Fibroblast of skin of scalp (primary cell): ENCODE measurements around the gene RPS17. TPM values are rescaled to one million over a fixed set of nuclear protein-coding genes. Genes with fewer than 3 reads are reported as not detected.

ENCODE experiments used
- DNase-seq: peaks from one replicate; pipeline ENCODE4 v3.0.0-alpha.2; 2013
- polyA plus RNA-seq, 2 experiments: library from polyadenylated mRNA; unstranded; fragments of 120-200 nt; gene quantifications; one replicate each; pipeline ENCODE4 v1.2.1, GENCODE V29; 2013; ENCODE audit not compliant: insufficient read length in 2 of 2

Gene RPS17
- polyA plus RNA-seq (2013, experiment 1 of 2; ENCODE audit: insufficient read length), result 2,480 TPM
- 2,260 TPM for polyA plus RNA-seq (2013, experiment 2 of 2; ENCODE audit: insufficient read length)

DNA sequence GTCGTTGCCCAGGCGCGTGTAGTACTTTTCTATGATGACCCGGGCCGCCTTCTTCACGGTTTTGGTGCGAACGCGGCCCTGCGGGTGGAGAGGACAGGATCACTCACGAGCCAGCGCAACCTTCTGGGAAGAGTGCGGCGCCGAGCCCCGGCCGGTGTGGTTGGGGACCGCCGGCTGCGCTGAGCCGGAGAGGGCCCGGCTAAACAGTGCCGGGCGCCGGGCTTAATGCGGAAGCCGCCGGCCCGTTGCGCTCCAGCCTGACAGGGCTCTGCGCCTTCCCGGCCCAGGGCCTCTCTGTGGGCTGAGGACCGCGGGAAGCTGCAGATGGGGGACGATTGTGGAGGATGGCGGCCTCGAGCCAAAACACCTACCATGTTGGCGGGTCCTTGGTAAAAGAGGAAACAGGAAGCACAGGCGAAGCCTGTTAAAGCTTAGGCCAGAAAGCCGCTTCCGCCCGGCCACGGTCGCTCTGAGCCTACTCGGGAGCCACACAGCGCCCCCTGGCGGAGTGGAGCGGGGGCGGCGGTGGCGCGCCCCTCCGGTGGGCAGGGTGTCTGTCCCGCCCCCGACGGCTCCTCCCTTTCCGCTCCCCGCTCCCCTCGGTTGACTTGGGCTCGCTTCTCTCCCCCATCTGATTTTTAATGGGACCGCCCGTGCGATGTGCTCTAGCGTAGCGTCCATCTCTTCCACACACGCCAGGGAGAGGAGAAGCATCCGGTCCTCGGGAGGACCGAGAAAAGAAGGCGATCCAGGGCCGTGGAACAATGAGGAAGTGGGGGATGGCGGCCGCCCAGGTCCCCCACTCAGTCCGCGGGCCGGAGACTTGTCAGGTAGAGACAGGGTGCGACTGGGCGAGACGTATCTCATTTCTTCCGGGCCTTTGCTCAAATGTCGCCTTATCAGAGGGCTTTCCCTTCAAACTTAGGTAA lies at the start of gene RPS17:
Gene RPS17 (minus strand): TSS at position 403 of the 929 bp plus-strand sequence. CDS start 29 bp downstream, at position 374.
- DNase-seq, result peak; percentile 97

DNA sequence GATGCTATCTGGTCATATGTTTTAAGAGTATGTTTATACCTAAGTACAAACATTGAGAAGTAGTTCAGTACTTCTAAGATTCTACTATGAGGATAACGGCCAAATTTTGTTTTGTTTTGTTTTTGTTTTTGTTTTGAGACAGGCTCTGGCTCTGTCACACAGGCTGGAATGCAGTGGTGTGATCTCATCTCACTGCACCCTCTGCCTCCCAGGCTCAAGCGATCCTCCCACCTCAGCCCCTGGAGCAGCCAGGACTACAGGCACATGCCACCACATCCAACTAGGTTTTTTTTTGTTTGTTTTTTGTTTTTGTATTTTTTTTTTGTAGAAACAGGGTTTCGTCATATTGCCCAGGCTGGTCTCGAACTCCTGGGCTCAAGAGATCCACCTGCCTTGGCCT lies 47.5 kb upstream of the RPS17 start:
- no peak for DNase-seq

DNA sequence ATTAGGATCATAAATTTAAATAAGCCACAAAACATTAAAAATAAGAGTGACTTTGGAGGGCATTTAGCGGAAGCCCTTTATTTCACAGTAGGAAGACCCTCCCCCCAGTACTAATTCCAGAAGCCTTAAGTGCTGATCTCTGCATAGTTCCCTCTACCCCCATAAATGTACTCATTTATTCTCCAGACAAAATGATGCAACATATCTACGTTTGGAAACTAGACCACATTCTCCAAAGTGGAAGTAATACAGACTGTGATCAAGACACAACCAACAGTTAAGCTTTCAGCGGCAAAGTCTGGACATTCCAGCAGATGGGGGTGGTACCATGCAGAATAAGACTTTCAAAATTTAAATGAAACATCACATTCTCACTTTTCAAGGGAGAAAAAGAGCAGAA lies 44.8 kb upstream of the RPS17 start:
- DNase-seq, result peak; percentile 66

DNA sequence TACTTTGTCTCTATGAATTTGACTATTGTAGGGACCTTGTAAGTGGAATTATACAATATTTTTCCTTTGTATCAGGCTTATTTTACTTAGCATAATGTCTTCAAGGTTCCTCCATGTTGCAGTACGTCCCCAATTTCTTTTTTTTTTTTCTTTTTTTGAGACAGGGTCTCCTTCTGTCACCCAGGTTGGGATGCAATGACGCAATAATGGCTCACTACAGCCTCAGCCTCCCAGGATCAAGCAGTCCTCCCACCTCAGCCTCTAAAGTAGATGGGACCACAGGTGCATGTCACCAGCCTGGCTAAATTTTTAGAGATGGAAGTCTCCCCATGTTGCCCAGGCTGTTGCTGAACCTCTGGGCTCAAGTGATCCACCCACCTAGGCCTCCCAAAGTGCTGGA lies 40.5 kb upstream of the RPS17 start:
- no peak for DNase-seq

DNA sequence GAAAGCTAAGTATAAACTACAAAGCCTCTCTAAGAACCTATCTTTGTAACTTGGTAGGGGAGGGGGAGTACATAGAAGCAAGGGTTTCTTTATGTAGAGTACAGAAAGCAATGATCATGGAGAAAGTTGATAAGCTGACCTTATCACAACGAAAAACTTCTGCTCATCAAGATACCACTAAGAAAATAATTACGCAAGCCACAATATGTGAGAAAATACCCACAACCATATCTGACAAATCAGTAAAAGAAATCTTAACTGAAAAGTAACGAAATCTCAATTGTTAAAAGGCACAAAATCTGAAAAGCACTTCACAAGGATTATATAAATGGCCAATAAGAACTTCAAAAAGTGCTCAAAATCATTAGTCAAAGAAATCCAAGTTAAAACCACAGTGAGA lies 35.1 kb upstream of the RPS17 start:
- DNase-seq, result no peak

DNA sequence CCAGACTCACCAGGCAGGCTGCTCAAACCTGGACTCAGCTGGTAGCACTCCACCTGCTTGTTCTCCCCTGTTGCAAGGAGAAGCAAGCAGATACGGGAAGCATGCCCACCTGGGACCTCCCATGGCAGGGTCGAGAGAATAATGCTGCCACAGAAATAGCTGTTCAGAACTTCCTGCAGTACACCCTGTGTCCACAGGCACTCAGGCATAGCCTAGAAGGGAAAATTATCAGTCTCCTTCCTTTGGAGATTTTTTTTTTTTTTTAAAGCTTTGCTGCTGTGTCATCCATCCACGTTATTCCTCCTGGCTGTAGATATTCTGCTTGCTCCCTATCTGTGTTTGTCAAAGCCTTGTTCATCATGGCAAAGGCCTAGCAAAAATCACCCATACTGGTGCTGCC lies 32.7 kb upstream of the RPS17 start:
- no peak for DNase-seq

DNA sequence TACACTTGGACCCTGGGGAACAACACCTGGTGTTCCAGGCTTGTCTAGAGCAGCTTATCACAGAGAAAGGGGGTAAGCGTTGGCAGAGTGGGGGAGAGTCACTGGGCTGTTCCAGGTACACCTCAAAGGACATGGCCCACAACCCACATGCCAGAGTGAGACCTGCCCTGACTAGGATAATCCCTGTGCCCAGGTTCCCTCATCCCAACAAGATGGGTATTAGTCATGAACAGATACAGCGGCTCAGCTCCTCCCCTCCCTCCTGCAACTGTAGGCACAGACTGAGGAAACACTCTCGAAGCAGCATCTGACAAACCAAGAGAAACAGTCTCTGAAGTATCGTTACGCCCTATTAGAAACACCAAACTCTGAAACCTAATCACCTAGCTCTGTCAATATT lies 32.1 kb upstream of the RPS17 start:
- no peak for DNase-seq

DNA sequence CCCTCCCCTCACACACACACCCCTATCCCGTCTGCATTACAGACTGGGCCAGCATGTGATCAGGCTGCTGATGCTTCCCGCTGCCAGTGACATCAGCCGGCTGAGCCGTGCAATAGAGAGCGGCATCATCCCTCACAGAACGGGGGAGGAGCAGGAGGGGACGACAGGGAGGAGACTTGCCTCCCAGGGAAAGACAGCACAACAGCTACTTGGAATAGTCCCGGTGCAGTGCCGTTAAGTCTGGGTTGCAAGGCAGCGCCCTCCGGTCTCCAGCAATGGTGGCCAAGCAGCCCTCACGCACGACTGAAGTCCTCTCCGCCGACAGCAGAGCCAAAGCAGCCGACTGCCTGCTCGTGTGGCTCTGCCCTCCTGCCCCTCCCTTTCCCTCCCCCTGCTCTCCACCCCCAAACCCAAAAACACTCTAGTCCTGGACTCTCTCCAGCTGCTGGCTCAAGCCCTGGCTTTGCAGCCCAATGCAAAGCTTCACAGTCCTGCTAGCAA lies 31.5 kb upstream of the RPS17 start:
- peak; percentile 85 for DNase-seq

DNA sequence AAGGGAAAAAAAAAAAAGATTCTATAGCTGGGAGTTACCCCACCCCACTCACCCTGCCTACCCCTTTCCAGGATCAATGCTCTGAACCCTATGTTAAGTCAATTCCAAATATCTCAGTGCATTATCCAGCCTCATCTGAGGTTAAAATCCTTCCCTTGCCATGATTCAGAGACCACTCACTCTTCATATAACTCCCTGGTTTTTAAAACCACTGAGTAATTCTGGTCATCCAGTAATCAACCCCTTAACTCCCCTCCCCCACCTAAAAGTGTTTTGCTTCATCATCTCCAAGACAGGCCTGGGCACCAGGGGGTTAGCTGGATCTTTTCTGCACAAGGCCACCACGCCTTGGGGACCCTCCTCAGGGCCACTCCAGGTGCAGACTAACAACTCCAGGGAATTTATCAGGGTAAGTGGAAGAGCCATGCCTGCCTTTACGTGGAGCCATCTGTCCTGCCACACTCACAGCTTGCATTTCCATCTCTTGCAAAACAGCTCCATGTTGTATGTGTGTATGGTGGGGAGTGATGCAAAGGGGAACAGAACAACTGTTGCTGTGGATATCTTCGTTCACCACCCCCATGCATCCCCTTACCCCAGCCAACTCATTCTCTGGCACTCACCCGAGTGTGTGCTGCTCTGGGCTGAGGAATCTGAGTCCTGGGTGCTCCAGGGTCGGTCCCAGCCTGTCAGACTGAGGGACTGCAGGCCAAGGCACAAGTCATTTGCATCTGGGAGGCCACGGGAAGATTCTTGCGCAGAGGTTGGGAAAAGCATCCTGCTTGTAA lies 30.7 kb upstream of the RPS17 start:
- peak; percentile 56 for DNase-seq

DNA sequence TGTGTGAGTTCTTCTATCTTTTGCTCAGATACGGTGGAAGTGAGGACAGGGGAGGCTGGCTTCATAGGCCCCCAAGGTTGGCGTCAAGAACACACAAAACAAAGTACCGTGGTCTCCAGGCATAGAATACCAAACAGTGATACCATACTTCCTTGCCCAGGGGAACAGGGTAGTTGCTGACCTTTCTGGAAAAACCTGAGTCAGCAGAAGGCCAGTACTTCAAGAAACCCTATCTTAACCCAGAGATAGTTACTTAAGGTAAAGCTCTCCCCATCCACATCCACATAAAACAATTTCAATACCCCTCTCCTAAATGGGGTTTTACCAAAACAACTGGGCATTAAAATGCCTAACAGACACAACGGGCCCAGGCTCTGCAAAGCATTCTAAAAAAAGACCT lies 29.6 kb upstream of the RPS17 start:
- DNase-seq, result no peak

DNA sequence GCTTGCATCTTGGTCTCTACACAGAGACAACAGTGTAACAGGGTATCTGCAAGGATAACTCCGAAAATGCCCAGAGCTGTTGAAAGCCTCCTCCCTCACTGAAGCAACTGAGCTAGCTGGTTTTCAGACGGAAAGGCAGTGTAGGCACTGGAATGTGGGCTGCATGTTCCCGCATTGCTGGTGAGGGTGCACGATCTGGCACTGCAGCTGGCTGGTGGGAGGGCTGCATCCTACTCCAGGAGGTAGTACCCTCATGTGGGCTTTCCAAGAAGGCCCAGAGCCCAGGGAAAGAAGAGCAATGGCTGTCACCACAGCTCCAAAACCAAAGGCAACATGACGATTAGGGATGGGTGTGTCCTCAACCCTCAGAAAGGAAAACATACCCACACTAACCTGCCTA lies 28.7 kb upstream of the RPS17 start:
- no peak for DNase-seq

DNA sequence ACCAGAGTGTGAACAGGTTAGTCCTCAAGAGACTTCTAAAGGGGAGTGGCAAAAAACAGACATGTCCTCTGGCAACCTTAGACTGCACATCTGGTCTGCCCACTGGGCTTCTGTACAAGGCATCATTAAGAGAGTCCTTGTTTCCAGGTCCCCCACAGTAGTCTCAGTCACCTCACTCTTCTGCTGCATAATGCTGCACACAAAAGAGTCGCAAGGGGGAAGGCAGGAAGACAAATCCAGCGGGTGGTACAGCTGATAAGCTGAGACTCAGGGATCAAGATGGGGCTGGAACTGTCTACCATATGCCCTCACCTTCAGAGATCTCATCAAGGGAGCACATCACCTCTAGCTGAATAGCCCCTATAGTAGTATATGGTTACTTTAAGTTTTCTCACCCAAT lies 27.4 kb upstream of the RPS17 start:
- DNase-seq, result no peak

DNA sequence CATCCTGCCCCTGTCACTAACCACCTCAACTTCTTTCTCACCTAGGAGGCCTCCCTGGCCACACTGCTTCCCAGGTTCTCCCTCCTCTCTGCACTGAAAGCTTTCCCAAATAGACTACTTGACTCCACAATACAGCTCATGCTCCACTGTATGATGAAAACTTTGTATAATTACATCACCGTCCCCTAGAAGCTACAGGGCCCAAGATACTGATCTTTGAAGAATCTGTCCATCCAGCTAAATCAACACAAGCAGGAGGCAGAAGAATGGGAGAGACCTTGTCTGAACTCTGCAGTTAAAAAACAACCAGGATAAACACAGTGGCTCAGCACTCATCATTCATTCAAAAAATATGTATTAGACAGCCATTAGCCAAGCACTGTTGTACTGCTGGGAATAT lies 26.4 kb upstream of the RPS17 start:
- peak; percentile 80 for DNase-seq

DNA sequence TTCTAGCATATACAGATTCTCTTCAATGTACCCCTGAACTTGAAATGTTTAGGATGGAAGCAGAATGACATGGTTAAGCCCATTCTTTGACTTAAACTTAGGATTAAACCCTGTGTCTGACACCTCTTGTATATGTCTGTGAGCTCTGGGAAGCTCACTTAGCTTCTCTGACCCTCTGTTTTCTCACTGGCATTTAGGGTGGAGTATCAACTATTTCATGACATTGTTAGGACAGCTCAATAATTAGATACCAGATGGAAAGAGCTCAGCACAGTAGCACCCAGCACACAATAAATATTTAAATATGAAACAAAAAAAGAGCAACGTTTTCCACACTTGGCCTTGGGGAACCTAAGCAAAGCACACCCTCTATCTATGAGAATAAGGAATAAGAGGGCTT lies 18.2 kb upstream of the RPS17 start:
- no peak for DNase-seq

DNA sequence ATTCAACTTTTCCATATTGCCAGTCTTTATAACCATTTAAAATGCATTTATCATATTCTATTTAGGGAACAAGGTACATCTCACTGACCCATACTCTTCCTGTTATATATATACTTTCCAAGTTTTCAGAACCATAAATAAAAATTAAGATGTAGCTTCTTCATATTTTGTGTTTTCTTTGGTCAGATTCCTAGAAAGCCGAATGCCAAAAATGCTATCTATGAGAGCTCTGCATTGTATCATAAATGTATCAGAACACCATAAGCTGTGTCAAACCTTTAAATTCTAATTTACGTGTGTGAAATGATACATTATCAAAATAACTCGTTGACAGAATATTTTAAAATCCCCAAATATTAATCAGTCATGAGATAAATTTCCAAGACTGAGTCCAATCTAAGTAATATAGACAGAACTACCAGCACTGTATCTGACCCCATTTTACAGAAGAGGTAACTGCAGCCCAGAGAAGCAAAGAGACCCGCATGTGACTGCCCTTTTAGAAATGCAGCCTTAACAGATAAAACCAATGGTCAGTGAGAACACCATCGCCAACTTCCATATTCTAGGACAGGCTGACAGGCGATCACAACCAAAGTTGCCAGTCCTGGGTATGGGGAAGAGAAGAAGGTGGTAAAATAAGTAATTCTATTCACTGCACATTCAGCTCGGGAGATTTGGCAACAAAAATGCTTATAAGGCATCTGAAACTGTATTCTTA lies 16.2 kb upstream of the RPS17 start:
- DNase-seq, result no peak

DNA sequence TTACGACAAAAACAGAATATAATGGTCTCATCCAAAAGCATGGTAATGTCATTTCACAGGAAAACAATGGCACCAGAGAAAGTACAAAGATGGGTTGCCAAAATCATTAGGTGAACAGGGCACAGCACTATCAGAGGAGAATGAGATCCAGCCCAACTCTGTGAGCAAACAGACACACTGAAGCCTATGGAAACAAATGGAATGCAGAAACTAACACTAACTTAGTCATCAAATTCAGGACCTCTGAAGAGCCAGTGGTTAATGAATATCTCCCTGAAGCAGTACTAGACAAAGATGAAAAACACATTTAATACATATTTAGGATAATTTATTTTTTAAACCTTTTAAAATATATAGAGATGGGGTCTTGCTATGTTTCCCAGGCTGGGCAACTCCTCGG lies 14.6 kb upstream of the RPS17 start:
- DNase-seq, result peak; percentile 37

DNA sequence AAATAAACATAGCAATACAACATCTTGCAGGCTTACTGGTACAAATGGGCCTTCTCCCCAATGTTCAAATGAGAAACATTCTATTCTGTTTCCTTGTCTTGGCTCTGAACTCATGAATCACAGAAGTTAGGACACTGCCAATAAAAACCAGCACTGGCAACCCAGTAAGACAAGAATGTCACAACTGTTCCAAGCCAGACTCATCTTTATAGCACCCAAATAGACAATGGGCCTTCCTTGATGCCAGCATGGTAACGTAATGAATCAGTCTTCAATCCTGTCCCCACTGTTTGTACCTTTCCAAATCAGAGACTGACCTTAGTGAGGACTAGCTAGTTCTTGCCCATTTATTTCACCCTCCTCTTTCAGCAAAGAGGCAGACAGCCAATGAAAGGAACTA lies 14.1 kb upstream of the RPS17 start:
- DNase-seq, result peak; percentile 36

DNA sequence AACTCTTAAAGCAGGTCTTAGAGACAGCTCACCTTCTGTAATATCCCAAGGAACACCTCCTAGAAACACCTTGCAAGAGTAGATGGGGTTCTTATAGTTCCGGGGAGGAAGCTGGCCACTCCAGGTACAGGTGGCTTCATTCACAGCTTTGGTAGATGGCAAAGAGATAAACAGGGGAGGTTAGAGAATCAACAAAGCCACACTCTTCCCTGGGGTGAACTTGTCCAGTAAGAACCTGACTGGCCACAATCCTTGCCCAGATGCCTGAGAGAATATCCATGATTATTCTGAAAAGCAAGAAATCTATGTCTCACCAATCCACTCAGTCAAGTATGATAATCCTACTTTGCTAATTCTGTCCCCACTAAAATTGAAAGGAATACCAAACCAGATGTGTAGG lies 13.6 kb upstream of the RPS17 start:
- no peak for DNase-seq

DNA sequence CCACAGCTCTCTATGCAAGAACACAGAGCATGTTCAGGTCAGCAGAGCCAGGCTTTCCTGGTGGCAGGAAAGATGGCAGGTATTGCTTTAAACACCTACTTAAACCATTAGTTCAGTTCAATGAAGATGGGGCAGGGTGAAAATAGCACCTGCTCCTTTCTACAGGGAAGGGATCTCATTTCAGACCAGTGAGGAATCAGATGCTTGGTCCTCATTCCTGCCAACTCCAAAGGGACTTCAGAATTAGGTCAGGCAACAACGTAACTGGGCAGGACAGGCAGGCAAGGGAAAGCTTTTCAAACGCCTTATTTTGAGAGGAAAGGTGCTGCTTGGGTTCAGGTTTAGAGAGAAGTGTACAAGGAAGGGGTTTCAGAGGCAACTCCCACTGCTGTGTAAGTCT lies 12.6 kb upstream of the RPS17 start:
- no peak for DNase-seq

DNA sequence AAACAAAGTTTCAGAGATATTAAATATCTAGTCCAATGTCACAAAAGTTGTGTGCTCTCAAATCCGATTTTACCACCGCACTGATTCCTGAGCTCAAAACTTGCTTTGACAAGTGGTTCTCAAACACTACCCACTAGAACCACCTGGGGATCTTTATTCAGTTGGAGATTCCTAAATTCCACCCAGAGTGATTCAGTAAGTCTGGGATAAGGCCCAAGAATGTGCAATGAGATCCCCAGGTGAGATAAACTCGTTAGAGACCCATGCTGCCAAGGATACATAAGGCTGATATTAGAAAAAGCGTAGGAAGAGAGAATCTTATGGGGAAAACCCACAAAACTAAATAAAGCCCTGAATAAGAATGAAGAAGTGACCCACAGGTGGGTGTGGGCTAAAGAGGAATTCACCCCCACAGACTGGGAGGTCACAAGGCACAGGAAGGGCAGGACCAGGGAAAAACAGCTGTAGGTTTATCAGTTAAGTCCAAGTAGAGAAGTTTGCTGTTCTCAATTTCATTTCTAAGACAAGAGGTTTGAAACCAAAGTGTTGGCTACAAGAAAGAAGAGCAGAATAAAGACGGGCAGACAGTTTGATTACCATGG lies 11.5 kb upstream of the RPS17 start:
- DNase-seq, result no peak

DNA sequence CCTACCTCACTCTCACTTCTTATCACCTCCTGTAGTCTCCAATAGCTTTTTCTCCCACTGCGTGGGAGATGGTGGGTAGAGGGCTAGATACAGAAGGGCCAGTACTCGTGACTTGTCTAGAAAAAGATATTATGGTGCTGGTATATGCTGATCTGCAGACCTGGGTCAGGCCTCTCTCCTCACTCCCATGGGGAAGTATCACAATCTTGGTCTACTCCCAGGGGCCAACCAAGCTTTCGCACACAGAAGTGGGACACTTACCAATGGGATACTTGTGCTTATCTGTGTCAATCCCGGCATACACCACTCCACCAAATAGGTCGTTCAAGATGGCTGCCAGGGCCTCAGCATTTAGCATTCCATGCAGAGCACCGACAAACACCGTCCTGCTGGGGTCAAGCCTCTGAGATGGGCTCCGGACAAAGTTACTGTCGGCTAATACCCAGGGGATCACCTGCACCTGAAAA lies 9.0 kb upstream of the RPS17 start:
- no peak for DNase-seq

DNA sequence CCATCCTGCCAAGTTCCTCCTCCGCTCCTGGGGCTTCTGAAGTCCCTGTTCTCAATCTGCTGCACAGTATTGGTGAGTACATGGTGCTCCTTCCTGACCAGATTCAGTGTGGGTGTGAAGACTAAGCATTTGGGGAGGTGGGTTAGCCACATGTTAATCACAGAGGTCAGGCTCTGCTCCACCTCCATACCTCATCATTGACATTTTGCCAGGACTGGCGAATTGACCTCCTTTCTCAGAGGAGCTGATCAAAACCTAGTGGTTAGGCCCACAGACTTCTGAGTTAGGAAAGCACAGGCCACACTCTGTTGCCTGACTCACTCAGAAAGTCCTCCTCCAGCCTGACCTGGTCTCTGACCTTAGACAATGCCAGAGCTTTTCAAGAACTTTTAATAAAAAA lies 8.4 kb upstream of the RPS17 start:
- no peak for DNase-seq
